WTC11 (cell line): ENCODE results near the gene WFS1.

Source experiments
- CTCF ChIP-seq: fragments of 200-600 bp; IDR thresholded peaks from 2 replicates; pipeline ENCODE4 v1.8.0; 2022; ENCODE audit warnings: antibody characterized with exemption
- E2F4 ChIP-seq: sonication (generic); formaldehyde crosslinking; IDR thresholded peaks from 2 replicates; pipeline ENCODE4 v1.8.1; 2022; ENCODE audit warnings: low read depth, mild to moderate bottlenecking, moderate library complexity, missing genetic modification reagents, borderline replicate concordance
- FOXP4 ChIP-seq: sonication (generic); formaldehyde crosslinking; IDR thresholded peaks from 2 replicates; pipeline ENCODE4 v1.8.0; 2022; ENCODE audit warnings: mild to moderate bottlenecking, missing genetic modification reagents

- no peak for TF ChIP-seq CTCF
- no peak for TF ChIP-seq FOXP4 (CRISPR knock-in tag)
- no peak for TF ChIP-seq E2F4
Measured at GRCh38 chr4:6303943-6304342, 34.3 kb downstream of the WFS1 start.
